SU-DHL-6 (cell line): ENCODE data around the gene SLFN12L.

Experiments used
- CTCF ChIP-seq: fragments of 200-600 bp; sonication (generic); IDR thresholded peaks from one replicate; pipeline ENCODE4 v1.5.1; 2017; ENCODE audit warnings: antibody characterized with exemption, mild to moderate bottlenecking, low read length, moderate library complexity; ENCODE audit not compliant: insufficient read depth, poor library complexity, severe bottlenecking
- EZH2phosphoT487 ChIP-seq: fragments of 200-600 bp; sonication (generic), shearing (Covaris generic); conservative IDR thresholded peaks from 2 replicates; pipeline ENCODE4 v1.6.1; 2018; ENCODE audit warnings: mild to moderate bottlenecking, antibody characterized with exemption, low read length, moderate library complexity, mixed read lengths

DNA sequence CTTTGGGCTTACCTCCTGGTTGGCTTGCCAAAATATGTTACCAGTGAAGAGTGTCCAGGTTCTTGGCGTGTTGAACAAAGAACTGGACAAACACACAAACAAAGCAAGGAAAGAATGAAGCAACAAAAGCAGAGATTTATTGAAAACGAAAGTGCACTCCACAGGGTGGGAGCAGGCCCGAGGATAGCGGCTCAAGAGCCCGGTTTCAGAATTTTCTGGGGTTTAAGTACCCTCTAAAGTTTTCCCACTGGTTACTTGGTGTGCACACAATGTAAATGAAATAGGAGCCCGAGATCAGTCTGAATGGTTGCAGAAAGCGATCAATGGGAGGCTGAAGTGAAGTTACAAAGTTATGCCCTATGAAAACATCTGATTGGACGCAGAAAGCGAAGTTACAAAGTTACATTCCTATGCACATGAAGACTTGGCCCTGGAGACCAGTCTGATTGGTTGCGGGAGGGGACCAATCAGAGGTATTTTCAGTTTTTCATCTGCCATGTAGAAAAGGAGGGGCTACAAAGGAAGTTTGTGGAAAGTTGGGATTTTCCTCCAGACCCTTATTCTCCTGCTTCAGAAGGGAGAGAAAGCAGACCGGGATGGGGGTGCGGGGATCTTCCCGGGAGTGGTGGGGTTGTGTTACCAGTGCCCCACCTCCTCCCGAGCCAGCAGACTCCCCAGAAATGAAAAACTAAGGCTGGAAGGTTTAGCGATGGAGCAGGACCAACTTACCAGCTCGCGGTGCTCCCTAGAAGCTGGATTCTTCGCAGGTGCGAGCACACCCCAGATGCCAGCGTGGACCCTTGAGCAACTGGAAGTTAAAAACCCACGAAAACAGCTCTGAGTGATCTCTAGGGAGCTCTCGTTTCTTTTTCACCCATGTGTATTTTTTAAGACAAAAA is 105.1 kb downstream of the SLFN12L start, which contains the start of gene SLFN12:
- TF ChIP-seq CTCF (no peak), EZH2phosphoT487 (no peak)
